ENCODE data around the gene ISM1.
"Not testable (repeated sequence)": the region's sequence is repeated elsewhere in the genome, so short reads cannot be mapped to it uniquely, and the experiment has no call there.

Gene ISM1

GRCh38 chr20:13232999-13233398 lies 11.9 kb downstream of the ISM1 start:
- Mint-ChIP-seq H3K27me3 (ENCODE audit: low read depth) (peaks cover 13% of the 10 kb centered on the region), H3K9me3 (peaks cover 7% of the 10 kb centered on the region), H3K27ac (no peak overlapping the region), H3K36me3 (ENCODE audit: low read depth) (peaks cover 2% of the 10 kb centered on the region), H3K4me3 (no peak overlapping the region), H3K4me1 (ENCODE audit: low read depth) (peaks cover 29% of the 10 kb centered on the region)

- Mint-ChIP-seq H3K4me1 (ENCODE audit: low read depth) (peaks cover 15% of the 10 kb centered on the region), H3K9me3 (no peaks in the 10 kb centered on the region)
Observed at GRCh38 chr20:13234961-13235360, 13.9 kb downstream of the ISM1 start.

GRCh38 chr20:13236360-13236759 lies 15.3 kb downstream of the ISM1 start:
- H3K9me3 Mint-ChIP-seq, result not testable (repeated sequence)

More at GRCh38 chr20:13234961-13235360, 13.9 kb downstream of the ISM1 start:
- Mint-ChIP-seq H3K27me3 (ENCODE audit: low read depth) (peaks cover 6% of the 10 kb centered on the region), H3K4me3 (no peak overlapping the region), H3K36me3 (ENCODE audit: low read depth) (no peaks in the 10 kb centered on the region), H3K27ac (no peak overlapping the region)

GRCh38 chr20:13236990-13237720 lies 16.1 kb downstream of the ISM1 start:
- H3K27me3 Mint-ChIP-seq (ENCODE audit: low read depth), result peaks cover 3% of the 10 kb centered on the region
- no peak overlapping the region for H3K27ac Mint-ChIP-seq
- H3K36me3 Mint-ChIP-seq (ENCODE audit: low read depth), result no peaks in the 10 kb centered on the region

More at GRCh38 chr20:13236360-13236759, 15.3 kb downstream of the ISM1 start:
- not testable (repeated sequence) for H3K36me3 Mint-ChIP-seq (ENCODE audit: low read depth); H3K27me3 Mint-ChIP-seq (ENCODE audit: low read depth); H3K4me1 Mint-ChIP-seq (ENCODE audit: low read depth); H3K4me3 Mint-ChIP-seq; H3K27ac Mint-ChIP-seq

GRCh38 chr20:13238001-13238653 lies 17.1 kb downstream of the ISM1 start:
- Mint-ChIP-seq H3K27me3 (ENCODE audit: low read depth) (peaks cover under 1% of the 10 kb centered on the region), H3K36me3 (ENCODE audit: low read depth) (no peaks in the 10 kb centered on the region), H3K4me1 (ENCODE audit: low read depth) (no peaks in the 10 kb centered on the region), H3K9me3 (no peaks in the 10 kb centered on the region), H3K27ac (no peak overlapping the region), H3K4me3 (no peak overlapping the region)

More at GRCh38 chr20:13236990-13237720, 16.1 kb downstream of the ISM1 start:
- Mint-ChIP-seq H3K9me3 (no peaks in the 10 kb centered on the region), H3K4me3 (no peak overlapping the region), H3K4me1 (ENCODE audit: low read depth) (no peaks in the 10 kb centered on the region)

GRCh38 chr20:13243826-13244376 lies 22.8 kb downstream of the ISM1 start:
- Mint-ChIP-seq H3K36me3 (ENCODE audit: low read depth) (no peaks in the 10 kb centered on the region), H3K4me3 (no peak overlapping the region), H3K27ac (no peak overlapping the region), H3K4me1 (ENCODE audit: low read depth) (peaks cover 20% of the 10 kb centered on the region), H3K9me3 (no peaks in the 10 kb centered on the region), H3K27me3 (ENCODE audit: low read depth) (no peaks in the 10 kb centered on the region)

GRCh38 chr20:13245250-13245723 lies 24.2 kb downstream of the ISM1 start:
- peaks cover 20% of the 10 kb centered on the region for H3K4me1 Mint-ChIP-seq (ENCODE audit: low read depth)
- no peaks in the 10 kb centered on the region for H3K9me3 Mint-ChIP-seq
- H3K27ac Mint-ChIP-seq, result no peak overlapping the region
- no peak overlapping the region for H3K4me3 Mint-ChIP-seq
- H3K36me3 Mint-ChIP-seq (ENCODE audit: low read depth), result no peaks in the 10 kb centered on the region
- no peaks in the 10 kb centered on the region for H3K27me3 Mint-ChIP-seq (ENCODE audit: low read depth)

- Mint-ChIP-seq H3K27me3 (ENCODE audit: low read depth) (no peaks in the 10 kb centered on the region), H3K4me3 (no peak overlapping the region), H3K36me3 (ENCODE audit: low read depth) (no peaks in the 10 kb centered on the region), H3K9me3 (no peaks in the 10 kb centered on the region), H3K27ac (no peak overlapping the region), H3K4me1 (ENCODE audit: low read depth) (peaks cover 20% of the 10 kb centered on the region)
Observed at GRCh38 chr20:13249118-13249797, 28.2 kb downstream of the ISM1 start.

GRCh38 chr20:13249798-13250170 lies 28.7 kb downstream of the ISM1 start:
- no peak overlapping the region for H3K27ac Mint-ChIP-seq
- no peak overlapping the region for H3K4me3 Mint-ChIP-seq
- H3K4me1 Mint-ChIP-seq (ENCODE audit: low read depth), result peaks cover 20% of the 10 kb centered on the region
- H3K9me3 Mint-ChIP-seq, result no peaks in the 10 kb centered on the region
- H3K36me3 Mint-ChIP-seq (ENCODE audit: low read depth), result no peaks in the 10 kb centered on the region
- H3K27me3 Mint-ChIP-seq (ENCODE audit: low read depth), result no peaks in the 10 kb centered on the region

- Mint-ChIP-seq H3K4me1 (ENCODE audit: low read depth) (peaks cover 20% of the 10 kb centered on the region), H3K36me3 (ENCODE audit: low read depth) (no peaks in the 10 kb centered on the region), H3K27ac (no peak overlapping the region), H3K9me3 (no peaks in the 10 kb centered on the region), H3K27me3 (ENCODE audit: low read depth) (no peaks in the 10 kb centered on the region), H3K4me3 (no peak overlapping the region)
Observed at GRCh38 chr20:13250251-13250650, 29.2 kb downstream of the ISM1 start.

GRCh38 chr20:13251106-13251903 lies 30.2 kb downstream of the ISM1 start:
- H3K9me3 Mint-ChIP-seq, result no peaks in the 10 kb centered on the region
- peaks cover 19% of the 10 kb centered on the region for H3K4me1 Mint-ChIP-seq (ENCODE audit: low read depth)
- no peak overlapping the region for H3K27ac Mint-ChIP-seq

GRCh38 chr20:13251904-13252297 lies 30.8 kb downstream of the ISM1 start:
- Mint-ChIP-seq H3K27ac (no peak overlapping the region), H3K9me3 (no peaks in the 10 kb centered on the region), H3K4me1 (ENCODE audit: low read depth) (peaks cover 18% of the 10 kb centered on the region), H3K27me3 (ENCODE audit: low read depth) (no peaks in the 10 kb centered on the region), H3K36me3 (ENCODE audit: low read depth) (no peaks in the 10 kb centered on the region), H3K4me3 (no peak overlapping the region)

More at GRCh38 chr20:13251106-13251903, 30.2 kb downstream of the ISM1 start:
- H3K27me3 Mint-ChIP-seq (ENCODE audit: low read depth), result no peaks in the 10 kb centered on the region
- no peak overlapping the region for H3K4me3 Mint-ChIP-seq
- H3K36me3 Mint-ChIP-seq (ENCODE audit: low read depth), result no peaks in the 10 kb centered on the region

GRCh38 chr20:13255356-13255755 lies 34.3 kb downstream of the ISM1 start:
- H3K9me3 Mint-ChIP-seq, result no peaks in the 10 kb centered on the region
- peaks cover 1% of the 10 kb centered on the region for H3K4me1 Mint-ChIP-seq (ENCODE audit: low read depth)
- no peak overlapping the region for H3K4me3 Mint-ChIP-seq
- H3K27me3 Mint-ChIP-seq (ENCODE audit: low read depth), result no peaks in the 10 kb centered on the region
- H3K27ac Mint-ChIP-seq, result no peak overlapping the region
- no peaks in the 10 kb centered on the region for H3K36me3 Mint-ChIP-seq (ENCODE audit: low read depth)

- no peak overlapping the region for H3K27ac Mint-ChIP-seq
- no peaks in the 10 kb centered on the region for H3K9me3 Mint-ChIP-seq
- no peaks in the 10 kb centered on the region for H3K27me3 Mint-ChIP-seq (ENCODE audit: low read depth)
- H3K36me3 Mint-ChIP-seq (ENCODE audit: low read depth), result no peaks in the 10 kb centered on the region
- no peak overlapping the region for H3K4me3 Mint-ChIP-seq
- peaks cover 1% of the 10 kb centered on the region for H3K4me1 Mint-ChIP-seq (ENCODE audit: low read depth)
Observed at GRCh38 chr20:13256606-13257005, 35.5 kb downstream of the ISM1 start.

All from T-helper 1 cell treated with Interleukin-12 subunit alpha and Interleukin-12 subunit beta and Interleukin-4 antibody, amounts not matched to agents 30 μg/mL and 1 μg/mL, for 36 hours (primary cell).